Neural cell (in vitro differentiated cells): ENCODE results near the gene JPH2.

Source experiments
- CTCF ChIP-seq: fragments of 450-650 bp; IDR thresholded peaks from 2 replicates; pipeline ENCODE4 v1.5.1; 2014; ENCODE audit warnings: antibody characterized with exemption, mild to moderate bottlenecking, moderate library complexity; ENCODE audit not compliant: poor library complexity, severe bottlenecking
- REST ChIP-seq: IDR thresholded peaks from 2 replicates; pipeline ENCODE4 v1.6.1; 2012; ENCODE audit warnings: borderline replicate concordance
- TAF1 ChIP-seq: IDR thresholded peaks from 2 replicates; pipeline ENCODE4 v1.6.1; 2012; ENCODE audit warnings: low read depth

GRCh38 chr20:44110816-44111568 lies 76.0 kb downstream of the JPH2 start:
- TF ChIP-seq CTCF (no peak), TAF1 (no peak), REST (no peak)
